ENCODE results near the gene FILIP1L.
"Not testable (repeated sequence)": the region's sequence is repeated elsewhere in the genome, so short reads cannot be mapped to it uniquely, and the experiment has no call there.

The FILIP1L gene

GRCh38 chr3:100098784-100099070 is 15.6 kb downstream of the FILIP1L start:
- no peak for TF ChIP-seq CTCF (IDR thresholded peaks at IDR 0.05; ENCODE audit: low read depth, low read length)
- DNase-seq (ENCODE audit: low read depth, low spot score) = no peak
- in situ Hi-C loops (cut with HindIII; ENCODE audit: low sequenced_read_pairs) = no loop called here
- H3K4me3 ChIP-seq (ENCODE audit: low read depth, low read length) = no peak overlapping the region

- no peak overlapping the region for H3K4me3 ChIP-seq (ENCODE audit: low read depth, low read length)
- no peak for DNase-seq (ENCODE audit: low read depth, low spot score)
- in situ Hi-C loops (cut with HindIII; ENCODE audit: low sequenced_read_pairs) = no loop called here
- TF ChIP-seq CTCF (IDR thresholded peaks at IDR 0.05; ENCODE audit: low read depth, low read length) = no peak
These were observed 16.1 kb downstream of the FILIP1L start for GRCh38 chr3:100097919-100098783.

DNA sequence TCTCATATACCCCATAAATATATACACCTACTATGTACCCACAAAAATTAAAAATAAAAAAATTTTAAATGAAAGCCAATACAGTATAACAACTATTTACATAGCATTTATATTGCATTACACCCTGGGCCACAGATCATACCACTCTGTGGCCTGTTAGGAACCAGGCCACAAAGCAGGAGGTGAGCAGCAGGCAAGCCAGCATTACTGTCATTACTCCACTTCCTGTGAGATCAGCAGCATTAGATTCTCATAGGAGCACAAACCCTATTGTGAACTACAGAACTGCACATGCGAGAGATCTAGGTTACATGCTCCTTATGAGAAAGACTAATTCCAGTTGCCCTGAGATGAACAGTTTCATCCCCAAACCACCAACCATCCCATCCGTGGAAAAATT is 17.4 kb downstream of the FILIP1L start:
- DNase-seq (ENCODE audit: low read depth, low spot score) = no peak
- H3K4me3 ChIP-seq (ENCODE audit: low read depth, low read length) = no peak overlapping the region
- TF ChIP-seq CTCF (IDR thresholded peaks at IDR 0.05; ENCODE audit: low read depth, low read length) = no peak
- in situ Hi-C loops (cut with HindIII; ENCODE audit: low sequenced_read_pairs) = no loop called here

- H3K4me3 ChIP-seq (ENCODE audit: low read depth, low read length); DNase-seq (ENCODE audit: low read depth, low spot score); in situ Hi-C loops (cut with HindIII; ENCODE audit: low sequenced_read_pairs): not testable (repeated sequence)
These were observed 18.0 kb downstream of the FILIP1L start for GRCh38 chr3:100096286-100096685.

DNA sequence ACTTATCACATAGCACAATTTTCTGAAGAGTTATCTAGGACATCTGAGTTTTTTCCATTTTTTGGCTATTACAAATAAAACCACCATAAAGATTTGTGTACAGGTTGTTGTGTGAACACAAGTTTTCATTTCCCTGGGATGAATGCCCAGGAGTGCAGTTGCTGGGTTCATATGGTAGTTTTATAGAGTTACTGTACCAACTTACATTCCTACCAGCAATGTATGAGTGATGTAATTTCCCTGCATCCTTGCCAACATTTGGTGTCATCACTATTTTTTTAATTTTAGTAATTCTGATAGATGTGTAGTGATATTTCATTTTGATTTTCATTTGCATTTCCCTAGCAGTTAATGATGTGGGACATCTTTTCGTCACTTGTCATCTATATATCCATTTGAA is 20.5 kb downstream of the FILIP1L start:
- H3K4me3 ChIP-seq (ENCODE audit: low read depth, low read length) = no peak overlapping the region
- no peak for TF ChIP-seq CTCF (IDR thresholded peaks at IDR 0.05; ENCODE audit: low read depth, low read length)
- in situ Hi-C loops (cut with HindIII; ENCODE audit: low sequenced_read_pairs) = no loop called here
- DNase-seq (ENCODE audit: low read depth, low spot score) = no peak

- no peak for DNase-seq (ENCODE audit: low read depth, low spot score)
- no peak for TF ChIP-seq CTCF (IDR thresholded peaks at IDR 0.05; ENCODE audit: low read depth, low read length)
- in situ Hi-C loops (cut with HindIII; ENCODE audit: low sequenced_read_pairs) = no loop called here
- H3K4me3 ChIP-seq (ENCODE audit: low read depth, low read length) = no peak overlapping the region
These were observed 23.7 kb downstream of the FILIP1L start for GRCh38 chr3:100090669-100091005.

GRCh38 chr3:100089812-100090668 is 24.3 kb downstream of the FILIP1L start:
- peak; percentile 68 for TF ChIP-seq CTCF (IDR thresholded peaks at IDR 0.05; ENCODE audit: low read depth, low read length)
- in situ Hi-C loops (cut with HindIII; ENCODE audit: low sequenced_read_pairs) = no loop called here
- peak; percentile 54 for DNase-seq (ENCODE audit: low read depth, low spot score)
- no peak overlapping the region for H3K4me3 ChIP-seq (ENCODE audit: low read depth, low read length)
